SU-DHL-6 (cell line): ENCODE measurements around the gene SLC27A5.
"Not testable (repeated sequence)": the region's sequence is repeated elsewhere in the genome, so short reads cannot be mapped to it uniquely, and the experiment has no call there.

ENCODE experiments used
- H2AFZ ChIP-seq: fragments of 200-600 bp; sonication (generic); 2 replicates; pipeline ENCODE4 v1.6.1; 2014; ENCODE audit warnings: low read depth, mild to moderate bottlenecking, moderate library complexity, mixed read lengths, antibody characterized with exemption, low read length; ENCODE audit not compliant: severe bottlenecking
- H3F3A ChIP-seq: fragments of 200-600 bp; shearing (Covaris generic); 2 replicates; pipeline ENCODE4 v1.6.0; 2016; ENCODE audit warnings: antibody characterized with exemption, mild to moderate bottlenecking; ENCODE audit not compliant: insufficient read depth
- H3K27ac ChIP-seq: fragments of 200-600 bp; sonication (generic); 2 replicates; pipeline ENCODE4 v1.5.1; 2016; ENCODE audit warnings: low read depth, mild to moderate bottlenecking, low read length, moderate library complexity, mixed read lengths
- H3K27me3 ChIP-seq: fragments of 200-600 bp; sonication (generic), shearing (Covaris generic); 2 replicates; pipeline ENCODE4 v1.6.0; 2014; ENCODE audit warnings: mild to moderate bottlenecking, low read length
- H3K36me3 ChIP-seq: fragments of 200-600 bp; sonication (generic); 2 replicates; pipeline ENCODE4 v1.6.1; 2014; ENCODE audit warnings: mild to moderate bottlenecking, low read length, mixed read lengths
- H3K4me2 ChIP-seq: fragments of 300-600, 200-600 bp; shearing (Covaris generic), sonication (generic); 2 replicates; pipeline ENCODE4 v1.6.0; 2014; ENCODE audit warnings: low read length, low read depth, mild to moderate bottlenecking; ENCODE audit not compliant: poor library complexity, severe bottlenecking
- H3K4me3 ChIP-seq: fragments of 200-600 bp; sonication (generic); 2 replicates; pipeline ENCODE4 v1.5.1; 2014; ENCODE audit warnings: antibody characterized with exemption, low read length, mild to moderate bottlenecking, mixed read lengths; ENCODE audit not compliant: insufficient read depth, poor library complexity, severe bottlenecking
- H3K79me2 ChIP-seq: fragments of 200-600 bp; sonication (generic); 2 replicates; pipeline ENCODE4 v1.6.1; 2014; ENCODE audit warnings: mild to moderate bottlenecking, low read length, moderate library complexity; ENCODE audit not compliant: insufficient read depth
- H3K9ac ChIP-seq: fragments of 200-600 bp; sonication (generic); 2 replicates; pipeline ENCODE4 v1.7.0; 2014; ENCODE audit warnings: mild to moderate bottlenecking, low read length
- H3K9me2 ChIP-seq: fragments of 200-600 bp; sonication (generic); replicated peaks from 2 replicates; pipeline ENCODE4 v1.6.1; 2014; ENCODE audit warnings: low read length; ENCODE audit not compliant: insufficient read depth
- H3K9me3 ChIP-seq: fragments of 200-600 bp; sonication (generic); 2 replicates; pipeline ENCODE4 v1.6.1; 2014; ENCODE audit warnings: low read length, mixed read lengths; ENCODE audit not compliant: insufficient read depth
- H4K20me1 ChIP-seq: fragments of 200-600 bp; sonication (generic); 2 replicates; pipeline ENCODE4 v1.6.1; 2014; ENCODE audit warnings: low read depth, mild to moderate bottlenecking, antibody characterized with exemption, low read length, moderate library complexity, mixed read lengths
- CTCF ChIP-seq: fragments of 200-600 bp; sonication (generic); IDR thresholded peaks from one replicate; pipeline ENCODE4 v1.5.1; 2017; ENCODE audit warnings: antibody characterized with exemption, mild to moderate bottlenecking, low read length, moderate library complexity; ENCODE audit not compliant: insufficient read depth, poor library complexity, severe bottlenecking
- EZH2phosphoT487 ChIP-seq: fragments of 200-600 bp; sonication (generic), shearing (Covaris generic); conservative IDR thresholded peaks from 2 replicates; pipeline ENCODE4 v1.6.1; 2018; ENCODE audit warnings: mild to moderate bottlenecking, antibody characterized with exemption, low read length, moderate library complexity, mixed read lengths

Gene SLC27A5

GRCh38 chr19:58450856-58451357 lies 60.9 kb downstream of the SLC27A5 start:
- peak overlapping the region; percentile 80 for H3K4me3 ChIP-seq

GRCh38 chr19:58449980-58450379 lies 61.8 kb downstream of the SLC27A5 start:
- not testable (repeated sequence) for H3K4me3 ChIP-seq, H3K9me2 ChIP-seq, H3K36me3 ChIP-seq, H3K27ac ChIP-seq, H2AFZ ChIP-seq, H3K27me3 ChIP-seq, H3K4me2 ChIP-seq, H4K20me1 ChIP-seq, H3K9ac ChIP-seq, H3K79me2 ChIP-seq, H3F3A ChIP-seq
- peaks cover 15% of the 10 kb centered on the region; the same call in 1 of the 2 replicates for H3K9me3 ChIP-seq

More at GRCh38 chr19:58450856-58451357, 60.9 kb downstream of the SLC27A5 start:
- no peaks in the 10 kb centered on the region for H3F3A ChIP-seq
- TF ChIP-seq CTCF = no peak
- TF ChIP-seq EZH2phosphoT487 = no peak
- peak overlapping the region; percentile 75 for H3K9ac ChIP-seq
- H3K9me3 ChIP-seq = peaks cover 15% of the 10 kb centered on the region; the same call in 1 of the 2 replicates
- H3K9me2 ChIP-seq = no peaks in the 10 kb centered on the region
- H3K36me3 ChIP-seq = no peaks in the 10 kb centered on the region
- peak overlapping the region; percentile 10 for H2AFZ ChIP-seq
- peak overlapping the region; percentile 67 for H3K4me2 ChIP-seq
- H3K27ac ChIP-seq = no peak overlapping the region
- H3K79me2 ChIP-seq = no peaks in the 10 kb centered on the region
- H4K20me1 ChIP-seq = no peaks in the 10 kb centered on the region
- no peaks in the 10 kb centered on the region for H3K27me3 ChIP-seq

- not testable (repeated sequence) for H3K27me3 ChIP-seq, H4K20me1 ChIP-seq, H3K4me2 ChIP-seq, H3K36me3 ChIP-seq, H3K4me3 ChIP-seq, H3F3A ChIP-seq, H2AFZ ChIP-seq, H3K27ac ChIP-seq, H3K79me2 ChIP-seq, H3K9ac ChIP-seq, H3K9me2 ChIP-seq
- peaks cover 15% of the 10 kb centered on the region; the same call in 1 of the 2 replicates for H3K9me3 ChIP-seq
Measured at GRCh38 chr19:58448860-58449259, 62.9 kb downstream of the SLC27A5 start.
